GM19438 (cell line): Measurements from ENCODE around the gene PLEKHA5.

Experiments used
- ATAC-seq: cut with Tn5 transposase; IDR thresholded peaks from one replicate; pipeline ENCODE4 v1.9.1; 2021; ENCODE audit warnings: low read depth; ENCODE audit not compliant: unreplicated experiment

The PLEKHA5 gene

GRCh38 chr12:19129122-19129485, 429 bp upstream of the PLEKHA5 start:
- ATAC-seq, result no peak

GRCh38 chr12:19130224-19131024, 891 bp downstream of the PLEKHA5 start:
- ATAC-seq, result no peak

- ATAC-seq, result no peak
Observed at GRCh38 chr12:19131025-19131444, 1.5 kb downstream of the PLEKHA5 start.

GRCh38 chr12:19138551-19138950, 9.0 kb downstream of the PLEKHA5 start:
- no peak for ATAC-seq

GRCh38 chr12:19138956-19139355, 9.4 kb downstream of the PLEKHA5 start:
- ATAC-seq, result no peak

GRCh38 chr12:19139615-19140194, 10.2 kb downstream of the PLEKHA5 start:
- ATAC-seq, result no peak

- ATAC-seq, result no peak
Observed at GRCh38 chr12:19140381-19141236, 11.1 kb downstream of the PLEKHA5 start.

GRCh38 chr12:19142499-19142898, 13.0 kb downstream of the PLEKHA5 start:
- ATAC-seq, result no peak

- no peak for ATAC-seq
Observed at GRCh38 chr12:19144287-19144686, 14.8 kb downstream of the PLEKHA5 start.

GRCh38 chr12:19144985-19145384, 15.5 kb downstream of the PLEKHA5 start:
- no peak for ATAC-seq

- ATAC-seq, result peak; percentile 54
Observed at GRCh38 chr12:19148860-19149259, 19.3 kb downstream of the PLEKHA5 start.

GRCh38 chr12:19150273-19150900, 20.9 kb downstream of the PLEKHA5 start:
- ATAC-seq, result no peak

GRCh38 chr12:19151298-19151697, 21.8 kb downstream of the PLEKHA5 start:
- no peak for ATAC-seq

- no peak for ATAC-seq
Observed at GRCh38 chr12:19153396-19153795, 23.9 kb downstream of the PLEKHA5 start.

GRCh38 chr12:19154686-19155085, 25.2 kb downstream of the PLEKHA5 start:
- ATAC-seq, result no peak

GRCh38 chr12:19155981-19156734, 26.6 kb downstream of the PLEKHA5 start:
- ATAC-seq, result no peak

- ATAC-seq, result no peak
Observed at GRCh38 chr12:19158923-19159322, 29.4 kb downstream of the PLEKHA5 start.

- no peak for ATAC-seq
Observed at GRCh38 chr12:19161216-19161615, 31.7 kb downstream of the PLEKHA5 start.

GRCh38 chr12:19165451-19165850, 35.9 kb downstream of the PLEKHA5 start:
- ATAC-seq, result no peak

- no peak for ATAC-seq
Observed at GRCh38 chr12:19166387-19166786, 36.9 kb downstream of the PLEKHA5 start.
